ENCODE data around the gene SLC24A1. TPM values are rescaled to one million over a fixed set of nuclear protein-coding genes. Genes with fewer than 3 reads are reported as not detected.
"Not testable (repeated sequence)": the region's sequence is repeated elsewhere in the genome, so short reads cannot be mapped to it uniquely, and the experiment has no call there.

The SLC24A1 gene
- total RNA-seq, 1 experiment from 2014 or later = 13.0 TPM

DNA sequence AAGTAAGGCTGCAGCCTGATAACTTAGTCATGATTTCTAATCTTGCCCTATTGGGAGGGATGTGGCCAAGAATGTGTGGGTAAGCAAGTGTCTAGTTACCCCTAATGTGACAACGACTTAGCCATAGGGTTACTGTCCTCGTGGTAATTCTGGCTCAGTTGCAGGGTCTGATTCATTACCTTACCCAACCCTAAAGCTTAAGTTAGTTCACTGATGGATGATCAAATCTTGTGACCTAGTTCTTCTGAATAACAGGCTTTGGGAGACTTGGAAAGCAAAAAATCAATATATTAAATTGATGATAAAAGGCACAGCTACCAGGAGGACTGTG, 9.2 kb upstream of the SLC24A1 start:
- ChIA-PET POLR2A (no interaction called here), CTCF (interaction anchor here (1.2 kb wide), 1 partner anchor 257 kb away, joined by 3 read pairs; the partner anchor contains the start of gene RAB11A)
- Histone ChIP-seq H3K4me3 (ENCODE audit: low read depth in 2 of 2, low read length in 2 of 2) (no peak overlapping the region), H3K27me3 (ENCODE audit: control insufficient read depth, insufficient read depth, low read length) (no peaks in the 10 kb centered on the region), H3K36me3 (ENCODE audit: control insufficient read depth, insufficient read depth, low read length) (no peaks in the 10 kb centered on the region; the same call in 1 of the 2 replicates), H3K27ac (ENCODE audit: low read length) (0 out of 2 replicates have a peak overlapping the region, but pooled peaks have one; percentile 31), H3K9me3 (ENCODE audit: control insufficient read depth, insufficient read depth, low read depth, low read length) (no peaks in the 10 kb centered on the region), H3K4me1 (ENCODE audit: control insufficient read depth, insufficient read depth, low read length) (peaks cover 20% of the 10 kb centered on the region)
- BruUV-seq (replicated peaks) = no TSS peak
- ATAC-seq (no peak), DNase-seq (ENCODE audit: low read depth, low spot score) (no peak)
- TF ChIP-seq POLR2AphosphoS5 (IDR thresholded peaks at IDR 0.05; ENCODE audit: low read depth, low read length) (no peak), TCF7L2 (IDR thresholded peaks at IDR 0.05; ENCODE audit: low read depth, low read length) (no peak), SIN3A (IDR thresholded peaks at IDR 0.05; ENCODE audit: borderline replicate concordance, insufficient read depth, low read depth, low read length) (no peak)
- TF ChIP-seq, protein P1, sequence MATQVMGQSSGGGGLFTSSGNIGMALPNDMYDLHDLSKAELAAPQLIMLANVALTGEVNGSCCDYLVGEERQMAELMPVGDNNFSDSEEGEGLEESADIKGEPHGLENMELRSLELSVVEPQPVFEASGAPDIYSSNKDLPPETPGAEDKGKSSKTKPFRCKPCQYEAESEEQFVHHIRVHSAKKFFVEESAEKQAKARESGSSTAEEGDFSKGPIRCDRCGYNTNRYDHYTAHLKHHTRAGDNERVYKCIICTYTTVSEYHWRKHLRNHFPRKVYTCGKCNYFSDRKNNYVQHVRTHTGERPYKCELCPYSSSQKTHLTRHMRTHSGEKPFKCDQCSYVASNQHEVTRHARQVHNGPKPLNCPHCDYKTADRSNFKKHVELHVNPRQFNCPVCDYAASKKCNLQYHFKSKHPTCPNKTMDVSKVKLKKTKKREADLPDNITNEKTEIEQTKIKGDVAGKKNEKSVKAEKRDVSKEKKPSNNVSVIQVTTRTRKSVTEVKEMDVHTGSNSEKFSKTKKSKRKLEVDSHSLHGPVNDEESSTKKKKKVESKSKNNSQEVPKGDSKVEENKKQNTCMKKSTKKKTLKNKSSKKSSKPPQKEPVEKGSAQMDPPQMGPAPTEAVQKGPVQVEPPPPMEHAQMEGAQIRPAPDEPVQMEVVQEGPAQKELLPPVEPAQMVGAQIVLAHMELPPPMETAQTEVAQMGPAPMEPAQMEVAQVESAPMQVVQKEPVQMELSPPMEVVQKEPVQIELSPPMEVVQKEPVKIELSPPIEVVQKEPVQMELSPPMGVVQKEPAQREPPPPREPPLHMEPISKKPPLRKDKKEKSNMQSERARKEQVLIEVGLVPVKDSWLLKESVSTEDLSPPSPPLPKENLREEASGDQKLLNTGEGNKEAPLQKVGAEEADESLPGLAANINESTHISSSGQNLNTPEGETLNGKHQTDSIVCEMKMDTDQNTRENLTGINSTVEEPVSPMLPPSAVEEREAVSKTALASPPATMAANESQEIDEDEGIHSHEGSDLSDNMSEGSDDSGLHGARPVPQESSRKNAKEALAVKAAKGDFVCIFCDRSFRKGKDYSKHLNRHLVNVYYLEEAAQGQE (IDR thresholded peaks at IDR 0.05; ENCODE audit: insufficient read depth in 1 of 2, low read depth in 2 of 2, low read length in 1 of 2) = no peak
- TF ChIP-seq, protein P2, sequence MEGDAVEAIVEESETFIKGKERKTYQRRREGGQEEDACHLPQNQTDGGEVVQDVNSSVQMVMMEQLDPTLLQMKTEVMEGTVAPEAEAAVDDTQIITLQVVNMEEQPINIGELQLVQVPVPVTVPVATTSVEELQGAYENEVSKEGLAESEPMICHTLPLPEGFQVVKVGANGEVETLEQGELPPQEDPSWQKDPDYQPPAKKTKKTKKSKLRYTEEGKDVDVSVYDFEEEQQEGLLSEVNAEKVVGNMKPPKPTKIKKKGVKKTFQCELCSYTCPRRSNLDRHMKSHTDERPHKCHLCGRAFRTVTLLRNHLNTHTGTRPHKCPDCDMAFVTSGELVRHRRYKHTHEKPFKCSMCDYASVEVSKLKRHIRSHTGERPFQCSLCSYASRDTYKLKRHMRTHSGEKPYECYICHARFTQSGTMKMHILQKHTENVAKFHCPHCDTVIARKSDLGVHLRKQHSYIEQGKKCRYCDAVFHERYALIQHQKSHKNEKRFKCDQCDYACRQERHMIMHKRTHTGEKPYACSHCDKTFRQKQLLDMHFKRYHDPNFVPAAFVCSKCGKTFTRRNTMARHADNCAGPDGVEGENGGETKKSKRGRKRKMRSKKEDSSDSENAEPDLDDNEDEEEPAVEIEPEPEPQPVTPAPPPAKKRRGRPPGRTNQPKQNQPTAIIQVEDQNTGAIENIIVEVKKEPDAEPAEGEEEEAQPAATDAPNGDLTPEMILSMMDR (IDR thresholded peaks at IDR 0.05) = no peak
- intact Hi-C loops (cut with micrococcal nuclease; ENCODE audit: unreplicated experiment) = no loop called here
- in situ Hi-C loops (cut with HindIII; ENCODE audit: low pct_unique_long_range_greater_than_20kb, low sequenced_read_pairs) = no loop called here

DNA sequence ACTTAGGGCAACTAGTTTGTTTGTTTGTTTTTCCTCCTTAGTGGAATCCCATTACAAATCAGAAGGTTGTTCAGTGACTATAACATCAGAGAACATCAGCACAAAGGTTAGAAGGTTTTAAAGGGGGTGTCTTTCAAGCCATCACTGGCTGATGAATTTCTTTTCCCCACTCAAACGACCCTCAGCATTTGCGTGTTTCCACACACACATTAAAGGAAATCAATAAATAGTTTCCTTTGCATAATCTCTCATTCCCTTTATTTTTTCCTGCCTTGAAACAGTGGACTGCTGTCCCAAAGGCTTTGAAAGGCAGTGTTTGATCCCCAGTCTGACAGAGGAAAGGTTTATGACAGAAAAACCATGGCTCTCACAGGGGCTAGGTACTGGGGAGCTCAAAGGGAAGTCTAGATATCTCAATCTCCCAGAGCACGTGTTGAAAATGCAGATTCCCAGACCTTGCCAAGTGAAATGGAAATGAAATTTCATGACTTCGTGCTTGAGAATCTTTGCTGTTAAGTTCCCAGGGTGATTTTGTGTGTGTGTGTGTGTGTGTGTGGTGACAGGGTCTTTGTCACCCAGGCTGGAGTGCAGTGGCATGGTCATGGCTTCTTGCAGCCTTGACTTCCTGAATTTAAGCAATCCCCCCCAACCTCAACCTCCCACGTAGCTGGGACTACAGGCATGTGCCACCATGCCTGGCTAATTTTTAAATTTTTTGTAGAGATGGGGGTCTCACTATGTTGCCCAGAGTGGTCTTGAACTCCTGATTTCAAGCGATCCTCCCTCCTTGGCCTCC, 8.6 kb upstream of the SLC24A1 start:
- Histone ChIP-seq H3K4me3 (ENCODE audit: low read depth in 2 of 2, low read length in 2 of 2) (no peak overlapping the region), H3K36me3 (ENCODE audit: control insufficient read depth, insufficient read depth, low read length) (no peaks in the 10 kb centered on the region; the same call in 1 of the 2 replicates), H3K27ac (ENCODE audit: low read length) (0 out of 2 replicates have a peak overlapping the region, but pooled peaks have one; percentile 31), H3K27me3 (ENCODE audit: control insufficient read depth, insufficient read depth, low read length) (no peaks in the 10 kb centered on the region), H3K9me3 (ENCODE audit: control insufficient read depth, insufficient read depth, low read depth, low read length) (no peaks in the 10 kb centered on the region), H3K4me1 (ENCODE audit: control insufficient read depth, insufficient read depth, low read length) (peaks cover 20% of the 10 kb centered on the region)
- ATAC-seq = no peak
- intact Hi-C loops (cut with micrococcal nuclease; ENCODE audit: unreplicated experiment) (no loop called here), in situ Hi-C loops (cut with HindIII; ENCODE audit: low pct_unique_long_range_greater_than_20kb, low sequenced_read_pairs) (no loop called here)
- TF ChIP-seq, protein P1 (IDR thresholded peaks at IDR 0.05; ENCODE audit: insufficient read depth in 1 of 2, low read depth in 2 of 2, low read length in 1 of 2) = no peak
- TF ChIP-seq, protein P2 (IDR thresholded peaks at IDR 0.05) = no peak
- TF ChIP-seq POLR2AphosphoS5 (IDR thresholded peaks at IDR 0.05; ENCODE audit: low read depth, low read length) (no peak), SIN3A (IDR thresholded peaks at IDR 0.05; ENCODE audit: borderline replicate concordance, insufficient read depth, low read depth, low read length) (no peak), TCF7L2 (IDR thresholded peaks at IDR 0.05; ENCODE audit: low read depth, low read length) (no peak)
- DNase-seq (ENCODE audit: low read depth, low spot score) = no peak
- CTCF ChIA-PET = interaction anchor here (1.2 kb wide), 1 partner anchor 256 kb away, joined by 3 read pairs; the partner anchor contains the start of gene RAB11A
- POLR2A ChIA-PET = no interaction called here
- no TSS peak for BruUV-seq (replicated peaks)

DNA sequence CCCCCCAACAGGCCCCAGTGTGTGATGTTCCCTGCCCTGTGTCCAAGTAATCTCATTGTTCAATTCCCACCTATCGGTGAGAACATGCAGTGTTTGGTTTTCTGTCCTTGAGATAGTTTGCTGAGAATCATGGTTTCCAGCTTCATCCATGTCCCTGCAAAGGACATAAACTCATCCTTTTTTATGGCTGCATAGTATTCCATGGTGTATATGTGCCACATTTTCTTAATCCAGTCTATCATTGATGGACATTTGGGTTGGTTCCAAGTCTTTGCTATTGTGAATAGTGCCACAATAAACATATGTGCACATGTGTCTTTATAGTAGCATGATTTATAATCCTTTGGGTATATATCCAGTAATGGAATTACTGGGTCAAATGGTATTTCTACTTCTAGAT, 5.9 kb upstream of the SLC24A1 start:
- ATAC-seq; H3K36me3 ChIP-seq (ENCODE audit: control insufficient read depth, insufficient read depth, low read length); H3K27ac ChIP-seq (ENCODE audit: low read length); H3K27me3 ChIP-seq (ENCODE audit: control insufficient read depth, insufficient read depth, low read length); CTCF ChIA-PET; H3K9me3 ChIP-seq (ENCODE audit: control insufficient read depth, insufficient read depth, low read depth, low read length); POLR2A ChIA-PET; H3K4me3 ChIP-seq (ENCODE audit: low read depth in 2 of 2, low read length in 2 of 2); intact Hi-C loops (cut with micrococcal nuclease; ENCODE audit: unreplicated experiment); DNase-seq (ENCODE audit: low read depth, low spot score); BruUV-seq (replicated peaks); in situ Hi-C loops (cut with HindIII; ENCODE audit: low pct_unique_long_range_greater_than_20kb, low sequenced_read_pairs): not testable (repeated sequence)
- H3K4me1 ChIP-seq (ENCODE audit: control insufficient read depth, insufficient read depth, low read length) = peaks cover 14% of the 10 kb centered on the region

Measured in Panc1 (cell line).